Suprapubic skin (tissue), 3 donors: ENCODE measurements around the gene GAN.

Experiments
- CTCF ChIP-seq, 2 donors: fragments of 200-600 bp in 1 of 2; fragments of 450-650 bp in 1 of 2; sonication (generic) in 1 of 2; IDR thresholded peaks; one replicate each; pipeline ENCODE4 v1.5.1; 2016 to 2019; ENCODE audit warnings: antibody characterized with exemption in 2 of 2, mild to moderate bottlenecking in 1 of 2, moderate library complexity in 1 of 2
- POLR2AphosphoS5 ChIP-seq, 3 donors: sonication (generic); formaldehyde crosslinking; IDR thresholded peaks; one replicate each; pipeline ENCODE4 v1.6.1; 2017; ENCODE audit warnings: antibody characterized with exemption in 3 of 3

- no peak for TF ChIP-seq CTCF (IDR thresholded peaks at IDR 0.05)
- no peak for TF ChIP-seq POLR2AphosphoS5 (IDR thresholded peaks at IDR 0.05)
Measured at GRCh38 chr16:81268509-81268908, 46.3 kb upstream of the GAN start.
